ENCODE data around the gene TSEN34. TPM values are rescaled to one million over a fixed set of nuclear protein-coding genes. Genes with fewer than 3 reads are reported as not detected.
"Not testable (repeated sequence)": the region's sequence is repeated elsewhere in the genome, so short reads cannot be mapped to it uniquely, and the experiment has no call there.

The TSEN34 gene
- polyA plus RNA-seq, 3 donors = 41.3 to 49.2 (median 42.1) TPM

DNA sequence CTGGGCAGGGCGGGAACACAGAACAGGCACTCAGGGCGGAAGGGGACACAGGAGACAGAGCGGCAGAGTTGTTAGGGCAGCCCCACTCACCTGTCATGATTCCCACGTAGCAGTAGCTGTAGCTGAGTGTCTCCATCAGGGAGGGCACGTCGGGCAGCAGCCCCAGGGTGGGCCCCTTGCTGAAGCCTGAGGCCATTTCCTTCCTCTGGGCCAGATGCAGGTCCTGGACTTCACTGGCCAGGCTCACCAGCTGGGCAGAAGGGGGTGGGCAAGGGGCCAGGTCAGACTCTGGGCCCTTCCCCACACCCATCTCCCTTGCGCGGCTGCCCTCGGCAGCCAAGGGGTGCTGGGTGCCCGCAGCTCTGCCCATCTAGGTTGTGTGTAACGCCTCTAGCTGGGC lies 7.7 kb upstream of the TSEN34 start:
- no peak for DNase-seq (ENCODE audit: low read depth in 3 of 3, low spot score in 2 of 3)

DNA sequence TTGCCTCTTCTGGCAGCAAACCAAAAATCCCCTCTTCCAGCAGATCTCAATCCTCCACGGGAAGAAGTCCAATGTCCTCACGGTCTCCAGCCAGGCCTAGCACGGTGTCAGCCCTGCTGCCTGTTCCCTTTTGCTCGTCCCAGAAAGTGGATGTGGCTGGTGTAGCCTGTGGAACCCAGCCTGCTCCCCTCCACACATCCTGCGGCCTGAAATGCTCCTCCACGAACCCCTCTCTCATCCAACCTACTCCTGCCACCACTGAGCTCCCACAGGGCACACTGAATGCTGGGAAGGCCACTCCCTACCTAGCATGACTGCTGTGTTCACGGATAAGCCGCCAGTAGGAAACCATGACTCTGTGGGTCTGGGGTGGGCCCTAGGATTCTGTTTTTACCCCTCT lies 4.8 kb upstream of the TSEN34 start:
- DNase-seq (ENCODE audit: low read depth in 3 of 3, low spot score in 2 of 3) = no peak

GRCh38 chr19:54186934-54187381 lies 4.2 kb upstream of the TSEN34 start:
- no peak for DNase-seq (ENCODE audit: low read depth in 3 of 3, low spot score in 2 of 3)

- no peak for DNase-seq (ENCODE audit: low read depth in 3 of 3, low spot score in 2 of 3)
Observed at GRCh38 chr19:54188215-54188871, 2.8 kb upstream of the TSEN34 start.

GRCh38 chr19:54189145-54189734 lies 1.9 kb upstream of the TSEN34 start, which contains the start of gene MBOAT7:
Gene MBOAT7, minus strand, starts transcription at chr19:54189580. Its CDS starts 1,072 bp downstream, at chr19:54188508.
- DNase-seq (ENCODE audit: low read depth in 3 of 3, low spot score in 2 of 3) = no peak

GRCh38 chr19:54189735-54190502 lies 1.2 kb upstream of the TSEN34 start:
- DNase-seq (ENCODE audit: low read depth in 3 of 3, low spot score in 2 of 3) = peak; percentile 100

DNA sequence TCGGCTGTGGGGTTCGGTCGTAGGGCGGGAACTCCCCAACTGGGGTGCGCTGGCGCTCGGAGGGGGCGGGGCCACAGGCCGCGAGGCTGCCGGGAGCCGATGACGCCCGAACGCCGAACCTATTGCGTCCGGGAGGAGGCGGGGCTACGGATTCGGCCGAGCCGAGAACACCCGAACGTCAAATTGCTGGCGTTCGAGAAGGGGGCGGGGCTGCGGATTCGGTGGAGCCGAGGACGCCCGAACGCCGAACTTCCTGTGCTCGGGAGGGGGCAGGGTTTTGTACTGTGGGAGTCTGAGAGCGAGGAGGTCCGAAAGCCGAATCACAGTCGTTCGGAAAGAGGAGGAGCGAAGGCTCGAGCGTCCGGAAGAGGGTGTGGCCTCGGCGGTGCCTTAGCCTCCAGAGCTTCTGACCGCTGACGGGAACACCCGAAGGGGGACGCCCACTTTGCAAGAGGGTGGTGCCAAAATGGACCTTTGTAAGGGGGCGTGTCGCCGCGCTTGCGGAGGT lies 551 bp upstream of the TSEN34 start:
- DNase-seq (ENCODE audit: low read depth in 3 of 3, low spot score in 2 of 3) = peak; percentile 97 to 99 (median 97)

DNA sequence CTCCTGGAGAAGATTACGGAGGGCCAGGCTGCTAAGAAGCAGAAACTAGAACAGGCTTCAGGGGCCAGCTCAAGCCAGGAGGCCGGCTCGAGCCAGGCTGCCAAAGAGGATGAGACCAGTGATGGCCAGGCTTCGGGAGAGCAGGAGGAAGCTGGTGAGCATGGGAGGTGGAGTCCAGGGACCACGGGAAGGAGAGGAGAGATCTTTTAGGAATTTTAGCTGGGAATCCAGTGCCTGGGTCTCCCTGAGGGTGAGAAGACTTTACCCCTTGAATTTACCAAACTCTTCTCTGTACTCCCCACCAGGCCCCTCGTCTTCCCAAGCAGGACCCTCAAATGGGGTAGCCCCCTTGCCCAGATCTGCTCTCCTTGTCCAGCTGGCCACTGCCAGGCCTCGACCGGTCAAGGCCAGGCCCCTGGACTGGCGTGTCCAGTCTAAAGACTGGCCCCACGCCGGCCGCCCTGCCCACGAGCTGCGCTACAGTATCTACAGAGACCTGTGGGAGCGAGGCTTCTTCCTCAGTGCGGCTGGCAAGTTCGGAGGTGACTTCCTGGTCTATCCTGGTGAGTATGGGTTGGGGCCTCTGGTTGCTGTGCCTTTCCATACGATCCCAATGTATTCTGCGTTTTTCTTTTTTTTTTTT lies 824 bp downstream of the TSEN34 start:
- no peak for DNase-seq (ENCODE audit: low read depth in 3 of 3, low spot score in 2 of 3)

DNA sequence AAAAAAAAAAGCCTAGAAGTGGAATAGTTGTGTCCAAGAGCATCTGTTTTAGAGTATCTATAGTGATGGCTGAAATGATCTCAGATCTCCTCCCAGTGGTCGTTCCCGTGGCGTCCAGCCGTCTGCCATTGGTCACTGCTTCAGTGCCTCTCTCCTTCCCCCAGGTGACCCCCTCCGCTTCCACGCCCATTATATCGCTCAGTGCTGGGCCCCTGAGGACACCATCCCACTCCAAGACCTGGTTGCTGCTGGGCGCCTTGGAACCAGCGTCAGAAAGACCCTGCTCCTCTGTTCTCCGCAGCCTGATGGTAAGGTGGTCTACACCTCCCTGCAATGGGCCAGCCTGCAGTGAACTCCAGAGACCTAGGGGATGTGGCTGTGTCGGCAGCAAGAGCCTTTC lies 1.9 kb downstream of the TSEN34 start:
- DNase-seq (ENCODE audit: low read depth in 3 of 3, low spot score in 2 of 3) = no peak

DNA sequence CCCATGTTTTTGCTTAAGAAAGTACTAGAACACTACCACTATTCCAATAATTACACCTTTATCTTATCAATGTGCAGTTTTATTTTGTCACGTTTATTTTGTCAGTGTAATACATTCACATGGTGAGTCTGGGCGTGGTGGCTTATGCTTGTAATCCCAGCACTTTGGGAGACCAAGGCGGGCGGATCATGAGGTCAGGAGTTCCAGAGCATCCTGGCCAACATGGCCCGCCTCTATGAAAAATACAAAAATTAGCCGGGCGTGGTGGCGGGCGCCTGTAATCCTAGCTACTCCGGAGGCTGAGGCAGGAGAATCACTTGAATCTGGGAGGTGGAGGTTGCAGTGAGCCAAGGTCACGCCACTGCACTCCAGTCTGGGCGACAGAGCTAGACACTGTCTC lies 3.4 kb downstream of the TSEN34 start:
- not testable (repeated sequence) for DNase-seq (ENCODE audit: low read depth in 3 of 3, low spot score in 2 of 3)

DNA sequence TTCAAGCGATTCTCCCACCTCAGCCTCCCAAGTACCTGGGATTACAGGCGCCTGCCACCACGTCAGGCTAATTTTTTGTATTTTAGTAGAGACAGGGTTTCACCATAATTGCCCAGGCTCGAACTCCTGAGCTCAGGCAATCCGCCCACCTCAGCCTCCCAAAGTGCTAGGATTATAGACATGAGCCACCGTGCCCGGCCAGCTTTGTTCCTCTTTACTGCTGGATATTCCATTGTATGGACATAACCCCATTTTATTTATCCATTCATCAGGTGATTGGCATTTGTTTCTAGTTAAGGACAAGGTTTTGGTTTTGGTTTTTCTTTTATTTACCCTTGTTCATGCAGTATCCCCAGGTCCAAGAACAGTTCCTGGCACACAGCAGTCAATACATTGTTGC lies 5.4 kb downstream of the TSEN34 start:
- no peak for DNase-seq (ENCODE audit: low read depth in 3 of 3, low spot score in 2 of 3)

DNA sequence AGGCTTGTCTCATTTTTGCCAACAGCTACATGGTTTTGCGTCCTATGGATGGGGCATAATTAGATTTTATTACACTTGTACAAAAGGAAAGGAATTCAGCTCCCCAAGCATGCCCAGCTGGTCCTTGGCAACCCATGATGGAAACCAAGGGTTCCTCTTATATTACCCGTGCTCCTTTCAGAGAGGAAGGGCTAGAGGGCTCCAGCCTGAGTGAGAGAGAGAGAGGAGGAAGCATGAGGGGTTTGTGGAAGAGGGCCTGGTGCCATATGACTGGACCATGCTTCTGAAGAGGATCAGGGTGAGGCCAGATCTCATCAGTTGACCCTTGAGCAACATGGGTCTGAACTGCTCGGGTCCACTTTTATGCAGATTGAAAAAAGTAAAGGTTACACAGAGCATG lies 6.0 kb downstream of the TSEN34 start:
- no peak for DNase-seq (ENCODE audit: low read depth in 3 of 3, low spot score in 2 of 3)

GRCh38 chr19:54199401-54199800 lies 8.3 kb downstream of the TSEN34 start:
- no peak for DNase-seq (ENCODE audit: low read depth in 3 of 3, low spot score in 2 of 3)

DNA sequence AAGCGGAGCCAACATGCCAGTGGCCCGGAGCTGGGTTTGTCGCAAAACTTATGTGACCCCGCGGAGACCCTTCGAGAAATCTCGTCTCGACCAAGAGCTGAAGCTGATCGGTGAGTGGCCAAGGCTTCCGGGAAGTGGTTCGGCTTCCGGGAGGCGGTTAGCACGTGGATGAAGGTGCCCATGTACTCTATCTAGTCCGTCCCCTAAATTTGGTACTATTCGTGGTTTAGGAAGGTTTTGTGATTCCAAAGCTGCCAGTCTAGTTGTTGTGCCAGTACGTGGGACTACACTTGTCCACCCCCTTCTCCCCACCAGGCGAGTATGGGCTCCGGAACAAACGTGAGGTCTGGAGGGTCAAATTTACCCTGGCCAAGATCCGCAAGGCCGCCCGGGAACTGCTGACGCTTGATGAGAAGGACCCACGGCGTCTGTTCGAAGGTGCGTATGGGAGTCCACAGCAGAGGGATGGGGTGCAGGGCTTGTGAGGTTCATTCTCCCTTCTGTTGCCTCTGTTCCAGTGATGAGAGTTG lies 10.1 kb downstream of the TSEN34 start:
- DNase-seq (ENCODE audit: low read depth in 3 of 3, low spot score in 2 of 3) = no peak

DNA sequence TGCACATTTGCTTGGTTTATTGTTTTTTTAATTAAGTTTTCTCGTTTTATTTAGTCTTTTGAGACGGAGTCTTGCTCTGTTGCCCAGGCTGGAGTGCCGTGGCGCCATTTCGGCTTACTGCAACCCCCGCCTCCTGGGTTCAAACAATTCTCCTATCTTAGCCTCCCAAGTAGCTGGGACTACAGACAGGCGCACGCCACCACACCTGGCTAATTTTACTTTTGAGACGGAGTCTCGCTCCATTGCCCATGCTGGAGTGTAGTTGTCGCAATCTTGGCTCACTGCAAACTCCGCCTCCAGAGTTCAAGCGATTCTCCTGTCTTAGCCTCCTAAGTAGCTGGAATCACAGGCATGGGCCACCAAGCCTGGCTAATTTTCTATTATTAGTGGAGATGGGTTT lies 10.9 kb downstream of the TSEN34 start:
- DNase-seq (ENCODE audit: low read depth in 3 of 3, low spot score in 2 of 3) = no peak

GRCh38 chr19:54203151-54203611 lies 12.1 kb downstream of the TSEN34 start:
- no peak for DNase-seq (ENCODE audit: low read depth in 3 of 3, low spot score in 2 of 3)

GRCh38 chr19:54204767-54205468 lies 13.8 kb downstream of the TSEN34 start:
- no peak for DNase-seq (ENCODE audit: low read depth in 3 of 3, low spot score in 2 of 3)

- no peak for DNase-seq (ENCODE audit: low read depth in 3 of 3, low spot score in 2 of 3)
Observed at GRCh38 chr19:54206030-54206830, 15.1 kb downstream of the TSEN34 start.

DNA sequence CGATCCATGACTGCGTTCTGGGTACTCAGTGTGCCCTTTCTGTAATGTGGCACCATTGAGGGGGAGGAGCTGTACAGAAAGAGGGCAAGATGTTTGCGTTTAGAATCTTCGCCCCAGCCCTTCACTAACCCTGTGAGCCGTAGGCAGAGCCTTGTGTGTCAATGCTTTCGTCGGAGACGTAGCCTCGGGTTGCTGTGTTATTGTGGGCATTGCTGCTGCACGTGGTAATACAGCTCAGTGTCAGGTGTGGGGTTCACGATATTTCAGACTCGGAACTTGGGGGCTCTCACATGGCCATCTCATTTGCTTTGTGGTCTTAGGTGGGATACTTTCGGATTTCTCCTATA lies 15.7 kb downstream of the TSEN34 start:
- DNase-seq (ENCODE audit: low read depth in 3 of 3, low spot score in 2 of 3) = no peak

Measured in right renal cortex interstitium (tissue), 3 donors.